Right ventricle myocardium inferior (tissue), 1 donor: ENCODE measurements around the gene URGCP. TPM values are rescaled to one million over a fixed set of nuclear protein-coding genes. Genes with fewer than 3 reads are reported as not detected.
"Not testable (repeated sequence)": the region's sequence is repeated elsewhere in the genome, so short reads cannot be mapped to it uniquely, and the experiment has no call there.

ENCODE experiments used
- ATAC-seq: fragments of 200-7000 bp; cut with Tn5 transposase; one replicate; pipeline ENCODE4 v1.9.1; 2020; ENCODE audit warnings: mild to moderate bottlenecking, moderate library complexity
- DNase-seq: peaks from one replicate; pipeline ENCODE4 v3.0.0; 2021; ENCODE audit errors: missing footprints
- intact Hi-C: fragments of 100-400 bp; cut with DNase I; formaldehyde crosslinking; loops from one replicate; pipeline ENCODE4 v1.11.0; 2022
- total RNA-seq: library from RNA; stranded (reverse); fragmentation: NEBNext Ultra II Directional; extraction: Animal tissue kit (Norgen Biotek cat#: 25700); gene quantifications from one replicate; pipeline ENCODE4 v1.2.1, GENCODE V29; 2021
- donor health status: DM: no; HTN: yes; CAD: no; lungs with severe emphysema.

Gene URGCP
- total RNA-seq, 1 donor from 2014 or later = 44.4 TPM

GRCh38 chr7:43925984-43926797 is 19.8 kb upstream of the URGCP start, which contains the start of gene UBE2D4:
UBE2D4 (plus strand) TSS chr7:43926436; CDS start chr7:43926533, 97 bp downstream.
- peak; percentile 96 for ATAC-seq
- intact Hi-C loops = no loop called here
- DNase-seq = peak; percentile 93

GRCh38 chr7:43922726-43923125 is 16.3 kb upstream of the URGCP start:
- DNase-seq (no peak), ATAC-seq (no peak)
- intact Hi-C loops = no loop called here

- ATAC-seq = no peak
- no peak for DNase-seq
These were observed 15.0 kb upstream of the URGCP start for GRCh38 chr7:43921423-43921822.

GRCh38 chr7:43915907-43916306 is 9.5 kb upstream of the URGCP start:
- ATAC-seq = no peak
- DNase-seq = no peak
- intact Hi-C loops = no loop called here

More at GRCh38 chr7:43921423-43921822, 15.0 kb upstream of the URGCP start:
- intact Hi-C loops = no loop called here

GRCh38 chr7:43914795-43915194 is 8.4 kb upstream of the URGCP start:
- ATAC-seq (no peak), DNase-seq (no peak)
- intact Hi-C loops = no loop called here

- ATAC-seq = peak; percentile 25
- DNase-seq = no peak
- intact Hi-C loops = no loop called here
These were observed 453 bp downstream of the URGCP start for GRCh38 chr7:43905956-43906330.

GRCh38 chr7:43905209-43905946 is 1.0 kb downstream of the URGCP start:
- intact Hi-C loops = no loop called here
- DNase-seq (no peak), ATAC-seq (peak; percentile 23)

GRCh38 chr7:43904533-43905208 is 1.7 kb downstream of the URGCP start:
- ATAC-seq (no peak), DNase-seq (no peak)
- intact Hi-C loops = no loop called here

- ATAC-seq (no peak), DNase-seq (no peak)
- intact Hi-C loops = no loop called here
These were observed 3.8 kb downstream of the URGCP start for GRCh38 chr7:43902542-43903054.

GRCh38 chr7:43898571-43898970 is 7.8 kb downstream of the URGCP start:
- ATAC-seq, intact Hi-C loops, DNase-seq: not testable (repeated sequence)

- no peak for DNase-seq
- no peak for ATAC-seq
- intact Hi-C loops = no loop called here
These were observed 10.5 kb downstream of the URGCP start for GRCh38 chr7:43895847-43896415.

GRCh38 chr7:43891069-43891955 is 15.1 kb downstream of the URGCP start:
- DNase-seq (no peak), ATAC-seq (no peak)
- intact Hi-C loops = no loop called here

- DNase-seq (no peak), ATAC-seq (no peak)
- intact Hi-C loops = no loop called here
These were observed 15.9 kb downstream of the URGCP start for GRCh38 chr7:43890468-43890867.

- intact Hi-C loops = no loop called here
- DNase-seq (no peak), ATAC-seq (no peak)
These were observed 17.1 kb downstream of the URGCP start for GRCh38 chr7:43888993-43889945.

GRCh38 chr7:43884617-43885016 is 21.8 kb downstream of the URGCP start:
- intact Hi-C loops = no loop called here
- no peak for ATAC-seq
- no peak for DNase-seq

GRCh38 chr7:43884209-43884608 is 22.2 kb downstream of the URGCP start:
- ATAC-seq (no peak), DNase-seq (no peak)
- intact Hi-C loops = no loop called here

- no peak for ATAC-seq
These were observed 25.8 kb downstream of the URGCP start for GRCh38 chr7:43880596-43880995.

More at GRCh38 chr7:43880596-43880995, 25.8 kb downstream of the URGCP start:
- intact Hi-C loops = no loop called here
- DNase-seq = no peak
